PFSK-1 (cell line): ENCODE data around the gene USP9X.

ENCODE experiments used
- POLR2AphosphoS5 ChIP-seq: IDR thresholded peaks from 2 replicates; pipeline ENCODE4 v1.6.1; 2012; ENCODE audit warnings: low read depth, mild to moderate bottlenecking, control low read depth, low read length, moderate library complexity
- SIN3A ChIP-seq: IDR thresholded peaks from 2 replicates; pipeline ENCODE4 v1.6.1; 2012; ENCODE audit warnings: mild to moderate bottlenecking, low read length, moderate library complexity, borderline replicate concordance; ENCODE audit not compliant: insufficient read depth

- no peak for TF ChIP-seq POLR2AphosphoS5
- no peak for TF ChIP-seq SIN3A
Observed at GRCh38 chrX:41180194-41180908, 95.1 kb downstream of the USP9X start.
